ENCODE measurements around the gene AGAP1.

DNA sequence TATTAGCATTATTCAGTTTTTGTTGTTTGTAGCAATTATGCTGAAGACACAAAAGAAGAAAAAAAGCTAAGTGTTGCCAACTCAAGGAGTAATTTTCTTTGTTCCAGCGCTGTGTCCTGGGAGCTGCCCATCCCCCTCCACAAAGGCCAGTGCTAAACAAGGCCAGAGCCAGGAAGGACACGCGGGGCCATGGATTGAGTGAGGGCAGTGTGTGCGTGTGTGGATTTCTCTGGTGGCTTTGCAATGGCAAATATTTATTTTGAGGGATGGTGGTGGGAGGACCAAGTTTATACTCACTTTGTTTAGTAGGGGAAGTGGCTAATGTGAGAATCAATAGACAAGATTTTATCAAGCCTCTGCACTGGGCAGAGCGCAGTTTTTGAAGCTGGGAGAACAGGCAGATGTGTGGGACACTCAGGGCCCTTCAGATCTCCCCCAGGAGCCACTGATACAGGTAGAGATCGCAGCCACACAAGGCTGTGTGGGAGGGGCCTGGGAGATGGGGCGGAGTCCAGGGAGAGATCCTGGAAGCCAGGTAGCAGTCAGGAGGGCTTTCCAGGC lies 11.4 kb downstream of the AGAP1 start:
- TF ChIP-seq FOSL2 (IDR thresholded peaks at IDR 0.05) (no peak), FOSL2 (CRISPR knock-in tag; IDR thresholded peaks at IDR 0.05) (no peak), HOXB5 (CRISPR knock-in tag; IDR thresholded peaks at IDR 0.05) (no peak), SMC3 (IDR thresholded peaks at IDR 0.05) (no peak), RNF2 (IDR thresholded peaks at IDR 0.05; ENCODE audit: borderline replicate concordance, low read depth) (no peak), CHD4 (IDR thresholded peaks at IDR 0.05; ENCODE audit: borderline replicate concordance) (no peak), ZFP36 (IDR thresholded peaks at IDR 0.05; ENCODE audit: borderline replicate concordance, partially characterized antibody) (no peak), MAZ (IDR thresholded peaks at IDR 0.05; ENCODE audit: borderline replicate concordance, low read depth, low read length) (no peak), POLR2A (IDR thresholded peaks at IDR 0.05; ENCODE audit: low read length) (no peak), CEBPB (IDR thresholded peaks at IDR 0.05) (no peak), MYC (IDR thresholded peaks at IDR 0.05; ENCODE audit: borderline replicate concordance, low read length) (no peak)
- TF ChIP-seq, protein P1, sequence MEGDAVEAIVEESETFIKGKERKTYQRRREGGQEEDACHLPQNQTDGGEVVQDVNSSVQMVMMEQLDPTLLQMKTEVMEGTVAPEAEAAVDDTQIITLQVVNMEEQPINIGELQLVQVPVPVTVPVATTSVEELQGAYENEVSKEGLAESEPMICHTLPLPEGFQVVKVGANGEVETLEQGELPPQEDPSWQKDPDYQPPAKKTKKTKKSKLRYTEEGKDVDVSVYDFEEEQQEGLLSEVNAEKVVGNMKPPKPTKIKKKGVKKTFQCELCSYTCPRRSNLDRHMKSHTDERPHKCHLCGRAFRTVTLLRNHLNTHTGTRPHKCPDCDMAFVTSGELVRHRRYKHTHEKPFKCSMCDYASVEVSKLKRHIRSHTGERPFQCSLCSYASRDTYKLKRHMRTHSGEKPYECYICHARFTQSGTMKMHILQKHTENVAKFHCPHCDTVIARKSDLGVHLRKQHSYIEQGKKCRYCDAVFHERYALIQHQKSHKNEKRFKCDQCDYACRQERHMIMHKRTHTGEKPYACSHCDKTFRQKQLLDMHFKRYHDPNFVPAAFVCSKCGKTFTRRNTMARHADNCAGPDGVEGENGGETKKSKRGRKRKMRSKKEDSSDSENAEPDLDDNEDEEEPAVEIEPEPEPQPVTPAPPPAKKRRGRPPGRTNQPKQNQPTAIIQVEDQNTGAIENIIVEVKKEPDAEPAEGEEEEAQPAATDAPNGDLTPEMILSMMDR (IDR thresholded peaks at IDR 0.05): no peak

Data from A549 (cell line).